Parathyroid adenoma (tissue), 2 donors: Measurements from ENCODE around the gene EIF6.

Source experiments
- H2AFZ ChIP-seq: fragments of 300-600 bp; sonication (generic); one replicate; pipeline ENCODE4 v1.7.0; 2017; ENCODE audit warnings: antibody characterized with exemption, mild to moderate bottlenecking
- H3K27ac ChIP-seq: fragments of 300-600 bp; sonication (generic); one replicate; pipeline ENCODE4 v1.7.0; 2017
- H3K27me3 ChIP-seq: fragments of 300-600 bp; sonication (generic); one replicate; pipeline ENCODE4 v1.7.0; 2017; ENCODE audit warnings: low read length; ENCODE audit not compliant: control insufficient read depth, insufficient read depth
- H3K36me3 ChIP-seq: fragments of 300-600 bp; sonication (generic); one replicate; pipeline ENCODE4 v1.7.0; 2017; ENCODE audit warnings: low read length; ENCODE audit not compliant: control insufficient read depth, insufficient read depth
- H3K4me1 ChIP-seq: fragments of 300-600 bp; sonication (generic); one replicate; pipeline ENCODE4 v1.7.0; 2017; ENCODE audit warnings: control low read depth
- H3K4me2 ChIP-seq: fragments of 300-600 bp; sonication (generic); one replicate; pipeline ENCODE4 v1.7.0; 2017; ENCODE audit warnings: low read length
- H3K4me3 ChIP-seq: fragments of 300-600 bp; sonication (generic); one replicate; pipeline ENCODE4 v1.7.0; 2017; ENCODE audit warnings: low read depth, low read length
- H3K79me2 ChIP-seq: fragments of 300-600 bp; sonication (generic); one replicate; pipeline ENCODE4 v1.7.0; 2017; ENCODE audit warnings: control low read depth
- H3K9ac ChIP-seq: fragments of 300-600 bp; sonication (generic); one replicate; pipeline ENCODE4 v1.7.0; 2017; ENCODE audit warnings: mild to moderate bottlenecking
- H3K9me3 ChIP-seq: fragments of 300-600 bp; sonication (generic); one replicate; pipeline ENCODE4 v1.7.0; 2017; ENCODE audit warnings: low read length; ENCODE audit not compliant: control insufficient read depth
- TF ChIP-seq, protein P1 (sequence below): fragments of 300-600 bp; sonication (generic); IDR thresholded peaks from one replicate; pipeline ENCODE4 v1.7.0; 2017; ENCODE audit warnings: antibody characterized with exemption, mild to moderate bottlenecking
- donor health status: primary hyperparathyroidism.

The EIF6 gene

GRCh38 chr20:35240811-35241293, 43.7 kb downstream of the EIF6 start:
- no peak overlapping the region for H2AFZ ChIP-seq
- H3K4me2 ChIP-seq: no peak overlapping the region
- H3K36me3 ChIP-seq: no peaks in the 10 kb centered on the region
- H3K4me3 ChIP-seq: no peak overlapping the region
- no peak overlapping the region for H3K27ac ChIP-seq
- no peaks in the 10 kb centered on the region for H3K9me3 ChIP-seq
- H3K79me2 ChIP-seq: peaks cover 13% of the 10 kb centered on the region
- H3K4me1 ChIP-seq: no peaks in the 10 kb centered on the region
- H3K9ac ChIP-seq: no peak overlapping the region
- TF ChIP-seq, protein P1, sequence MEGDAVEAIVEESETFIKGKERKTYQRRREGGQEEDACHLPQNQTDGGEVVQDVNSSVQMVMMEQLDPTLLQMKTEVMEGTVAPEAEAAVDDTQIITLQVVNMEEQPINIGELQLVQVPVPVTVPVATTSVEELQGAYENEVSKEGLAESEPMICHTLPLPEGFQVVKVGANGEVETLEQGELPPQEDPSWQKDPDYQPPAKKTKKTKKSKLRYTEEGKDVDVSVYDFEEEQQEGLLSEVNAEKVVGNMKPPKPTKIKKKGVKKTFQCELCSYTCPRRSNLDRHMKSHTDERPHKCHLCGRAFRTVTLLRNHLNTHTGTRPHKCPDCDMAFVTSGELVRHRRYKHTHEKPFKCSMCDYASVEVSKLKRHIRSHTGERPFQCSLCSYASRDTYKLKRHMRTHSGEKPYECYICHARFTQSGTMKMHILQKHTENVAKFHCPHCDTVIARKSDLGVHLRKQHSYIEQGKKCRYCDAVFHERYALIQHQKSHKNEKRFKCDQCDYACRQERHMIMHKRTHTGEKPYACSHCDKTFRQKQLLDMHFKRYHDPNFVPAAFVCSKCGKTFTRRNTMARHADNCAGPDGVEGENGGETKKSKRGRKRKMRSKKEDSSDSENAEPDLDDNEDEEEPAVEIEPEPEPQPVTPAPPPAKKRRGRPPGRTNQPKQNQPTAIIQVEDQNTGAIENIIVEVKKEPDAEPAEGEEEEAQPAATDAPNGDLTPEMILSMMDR: no peak
- H3K27me3 ChIP-seq: no peaks in the 10 kb centered on the region

DNA sequence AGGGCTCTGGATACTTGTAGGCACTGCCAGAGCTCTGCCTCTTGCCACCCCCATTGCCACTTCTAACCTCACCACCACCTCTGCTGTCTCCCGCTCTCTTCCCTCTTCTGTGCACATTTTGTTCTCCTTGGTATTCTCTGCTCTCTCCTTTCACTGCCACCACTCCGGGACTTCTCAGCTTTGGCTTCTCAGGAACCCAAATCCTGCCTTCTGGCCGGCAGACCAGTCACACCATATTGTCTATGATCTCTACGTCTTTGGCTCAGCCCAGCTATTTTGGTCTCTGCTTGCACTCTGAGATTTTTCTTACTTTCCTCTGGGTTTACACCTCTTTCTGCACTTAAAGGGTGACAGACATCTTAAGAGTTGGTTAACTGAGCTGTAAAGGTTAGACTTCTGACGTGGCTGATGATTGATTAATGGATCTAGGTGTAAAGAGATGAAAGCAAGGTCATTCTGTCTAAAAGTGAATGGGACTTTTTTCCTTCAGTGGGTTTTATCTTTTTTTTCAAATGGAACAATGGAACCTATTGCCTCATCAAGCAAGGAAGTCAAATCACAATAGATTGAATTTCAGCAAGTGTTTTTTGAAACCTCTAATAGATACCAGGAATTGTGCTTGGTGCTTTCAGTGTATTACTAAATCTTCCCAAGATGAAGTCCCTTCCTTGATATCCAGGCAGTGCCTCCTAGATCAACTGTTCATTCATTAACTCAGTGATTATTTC, 44.3 kb downstream of the EIF6 start:
- Histone ChIP-seq H2AFZ (no peak overlapping the region), H3K4me2 (no peak overlapping the region), H3K9ac (no peak overlapping the region), H3K36me3 (no peaks in the 10 kb centered on the region), H3K4me1 (no peaks in the 10 kb centered on the region), H3K27me3 (no peaks in the 10 kb centered on the region), H3K79me2 (peaks cover 14% of the 10 kb centered on the region), H3K4me3 (no peak overlapping the region), H3K27ac (no peak overlapping the region), H3K9me3 (no peaks in the 10 kb centered on the region)
- TF ChIP-seq, protein P1: no peak

GRCh38 chr20:35238735-35239134, 45.8 kb downstream of the EIF6 start:
- peaks cover 19% of the 10 kb centered on the region for H3K79me2 ChIP-seq
- H3K27me3 ChIP-seq: no peaks in the 10 kb centered on the region
- H2AFZ ChIP-seq: no peak overlapping the region
- H3K4me1 ChIP-seq: no peaks in the 10 kb centered on the region
- no peak overlapping the region for H3K4me3 ChIP-seq
- TF ChIP-seq, protein P1: no peak
- H3K9me3 ChIP-seq: no peaks in the 10 kb centered on the region
- H3K4me2 ChIP-seq: no peak overlapping the region
- no peaks in the 10 kb centered on the region for H3K36me3 ChIP-seq
- H3K9ac ChIP-seq: no peak overlapping the region
- no peak overlapping the region for H3K27ac ChIP-seq

GRCh38 chr20:35238170-35238569, 46.4 kb downstream of the EIF6 start:
- TF ChIP-seq, protein P1: no peak
- Histone ChIP-seq H3K79me2 (peaks cover 19% of the 10 kb centered on the region), H3K9ac (no peak overlapping the region), H3K27ac (no peak overlapping the region), H3K36me3 (no peaks in the 10 kb centered on the region), H2AFZ (no peak overlapping the region), H3K27me3 (no peaks in the 10 kb centered on the region), H3K9me3 (no peaks in the 10 kb centered on the region), H3K4me1 (no peaks in the 10 kb centered on the region), H3K4me2 (no peak overlapping the region), H3K4me3 (no peak overlapping the region)

- Histone ChIP-seq H3K9ac (no peak overlapping the region), H3K27ac (no peak overlapping the region), H3K4me3 (no peak overlapping the region), H3K79me2 (peaks cover 19% of the 10 kb centered on the region), H3K4me1 (no peaks in the 10 kb centered on the region), H2AFZ (no peak overlapping the region), H3K4me2 (no peak overlapping the region), H3K36me3 (no peaks in the 10 kb centered on the region), H3K9me3 (no peaks in the 10 kb centered on the region), H3K27me3 (no peaks in the 10 kb centered on the region)
- TF ChIP-seq, protein P1: no peak
Observed at GRCh38 chr20:35237486-35237885, 47.1 kb downstream of the EIF6 start.
